NT2/D1 (cell line): ENCODE results near the gene TRPC4.

Experiments
- SUZ12 ChIP-seq: IDR thresholded peaks from 2 replicates; pipeline ENCODE4 v1.6.1; 2011; ENCODE audit not compliant: insufficient read length, insufficient read depth; ENCODE audit errors: extremely low read depth
- YY1 ChIP-seq: IDR thresholded peaks from 2 replicates; pipeline ENCODE4 v1.6.1; 2011; ENCODE audit not compliant: insufficient read length, insufficient read depth
- ZNF274 ChIP-seq: IDR thresholded peaks from 2 replicates; pipeline ENCODE4 v1.6.1; 2011; ENCODE audit warnings: mild to moderate bottlenecking, low read depth, low read length

- TF ChIP-seq YY1 (no peak), ZNF274 (no peak), SUZ12 (no peak)
Observed at GRCh38 chr13:37707739-37708500, 161.7 kb downstream of the TRPC4 start.
